GM23338 (cell line): Measurements from ENCODE around the gene ZNF273.

Source experiments
- CREB1 ChIP-seq: fragments of 250-450 bp; sonication (Bioruptor Pico); IDR thresholded peaks from 2 replicates; pipeline ENCODE4 v1.5.0; 2020; ENCODE audit warnings: low read depth, mild to moderate bottlenecking, moderate library complexity
- EZH2 ChIP-seq: fragments of 200-600 bp; sonication (generic); IDR thresholded peaks from one replicate; pipeline ENCODE4 v1.8.0; 2017; ENCODE audit warnings: antibody characterized with exemption, mild to moderate bottlenecking, low read depth; ENCODE audit not compliant: unreplicated experiment
- EZH2phosphoT487 ChIP-seq: fragments of 200-600 bp; sonication (generic); IDR thresholded peaks from one replicate; pipeline ENCODE4 v1.8.1; 2018; ENCODE audit warnings: antibody characterized with exemption; ENCODE audit not compliant: unreplicated experiment
- JUNB ChIP-seq: IDR thresholded peaks from one replicate; pipeline ENCODE4 v1.6.1; 2016; ENCODE audit warnings: antibody characterized with exemption; ENCODE audit not compliant: unreplicated experiment
- NANOG ChIP-seq: IDR thresholded peaks from 2 replicates; pipeline ENCODE4 v1.6.1; 2016; ENCODE audit warnings: antibody characterized with exemption, borderline replicate concordance
- POLR2AphosphoS5 ChIP-seq: IDR thresholded peaks from 2 replicates; pipeline ENCODE4 v1.6.1; 2016; ENCODE audit warnings: antibody characterized with exemption, low read depth
- STAT1 ChIP-seq: IDR thresholded peaks from one replicate; pipeline ENCODE4 v1.6.1; 2016; ENCODE audit warnings: antibody characterized with exemption; ENCODE audit not compliant: unreplicated experiment
- ZNF114 ChIP-seq: fragments of 250-450 bp; sonication (Bioruptor Pico); IDR thresholded peaks from 2 replicates; pipeline ENCODE4 v1.5.0; 2020; ENCODE audit warnings: mild to moderate bottlenecking, moderate library complexity
- TF ChIP-seq, protein P1 (sequence below), 2 experiments: fragments of 200-600 bp in 1 of 2; sonication (generic) in 1 of 2; conservative IDR thresholded peaks; 2 replicates each; pipeline versions ENCODE4 v1.5.1 to v1.6.1; 2016 to 2017; ENCODE audit warnings: antibody characterized with exemption in 2 of 2, low read depth in 2 of 2, mild to moderate bottlenecking in 2 of 2, moderate library complexity in 1 of 2
- TF ChIP-seq, protein P2 (sequence below): IDR thresholded peaks from one replicate; pipeline ENCODE4 v1.6.1; 2018; ENCODE audit warnings: antibody characterized with exemption; ENCODE audit not compliant: unreplicated experiment
- TF ChIP-seq, protein P3 (sequence below): IDR thresholded peaks from 2 replicates; pipeline ENCODE4 v1.6.1; 2016; ENCODE audit warnings: antibody characterized with exemption
- TF ChIP-seq, protein P4 (sequence below): fragments of 250-450 bp; sonication (Bioruptor Pico); IDR thresholded peaks from 2 replicates; pipeline ENCODE4 v1.5.0; 2020; ENCODE audit warnings: mild to moderate bottlenecking, moderate library complexity

DNA sequence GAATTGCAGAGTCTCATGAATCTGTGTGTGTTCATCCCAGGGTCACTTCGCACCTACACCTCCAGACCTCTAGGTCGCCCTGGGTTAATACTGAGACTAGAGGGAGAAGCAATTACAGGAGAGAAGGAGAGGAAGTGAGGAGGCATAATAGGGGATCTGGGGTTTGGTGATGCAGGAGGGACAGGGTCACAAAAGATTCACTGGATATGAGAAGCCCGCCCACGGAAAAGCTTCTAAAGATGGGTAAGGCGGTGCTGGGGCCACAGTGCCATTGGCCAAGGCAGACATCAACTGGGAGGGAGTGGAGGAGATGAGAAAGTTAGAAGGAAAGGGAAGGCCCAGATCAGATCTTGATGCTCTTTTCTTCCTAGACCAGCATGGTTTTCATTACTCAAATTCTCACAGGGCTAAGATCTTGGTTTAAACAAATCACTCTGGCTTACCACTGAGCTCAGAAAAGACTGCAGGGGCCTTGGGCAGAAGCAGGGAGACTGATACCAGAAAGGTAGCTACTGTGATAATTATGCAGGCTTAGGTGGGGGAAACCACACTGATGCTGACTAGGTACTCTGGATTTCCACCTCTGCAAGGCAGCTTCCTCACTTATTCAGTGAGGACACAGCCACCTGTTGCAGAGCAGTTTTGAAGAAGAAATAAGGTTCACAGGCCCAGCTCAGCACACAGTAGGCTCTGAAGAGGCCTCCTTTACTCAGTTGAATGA, 17.4 kb upstream of the ZNF273 start:
- TF ChIP-seq, protein P1, sequence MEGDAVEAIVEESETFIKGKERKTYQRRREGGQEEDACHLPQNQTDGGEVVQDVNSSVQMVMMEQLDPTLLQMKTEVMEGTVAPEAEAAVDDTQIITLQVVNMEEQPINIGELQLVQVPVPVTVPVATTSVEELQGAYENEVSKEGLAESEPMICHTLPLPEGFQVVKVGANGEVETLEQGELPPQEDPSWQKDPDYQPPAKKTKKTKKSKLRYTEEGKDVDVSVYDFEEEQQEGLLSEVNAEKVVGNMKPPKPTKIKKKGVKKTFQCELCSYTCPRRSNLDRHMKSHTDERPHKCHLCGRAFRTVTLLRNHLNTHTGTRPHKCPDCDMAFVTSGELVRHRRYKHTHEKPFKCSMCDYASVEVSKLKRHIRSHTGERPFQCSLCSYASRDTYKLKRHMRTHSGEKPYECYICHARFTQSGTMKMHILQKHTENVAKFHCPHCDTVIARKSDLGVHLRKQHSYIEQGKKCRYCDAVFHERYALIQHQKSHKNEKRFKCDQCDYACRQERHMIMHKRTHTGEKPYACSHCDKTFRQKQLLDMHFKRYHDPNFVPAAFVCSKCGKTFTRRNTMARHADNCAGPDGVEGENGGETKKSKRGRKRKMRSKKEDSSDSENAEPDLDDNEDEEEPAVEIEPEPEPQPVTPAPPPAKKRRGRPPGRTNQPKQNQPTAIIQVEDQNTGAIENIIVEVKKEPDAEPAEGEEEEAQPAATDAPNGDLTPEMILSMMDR (conservative IDR thresholded peaks at IDR 0.05; ENCODE audit: low read depth in 2 of 2), result no peak
- TF ChIP-seq EZH2 (no peak), POLR2AphosphoS5 (no peak), STAT1 (no peak), ZNF114 (CRISPR knock-in tag) (no peak), EZH2phosphoT487 (no peak), CREB1 (CRISPR knock-in tag) (no peak), JUNB (no peak), NANOG (no peak)
- TF ChIP-seq, protein P2, sequence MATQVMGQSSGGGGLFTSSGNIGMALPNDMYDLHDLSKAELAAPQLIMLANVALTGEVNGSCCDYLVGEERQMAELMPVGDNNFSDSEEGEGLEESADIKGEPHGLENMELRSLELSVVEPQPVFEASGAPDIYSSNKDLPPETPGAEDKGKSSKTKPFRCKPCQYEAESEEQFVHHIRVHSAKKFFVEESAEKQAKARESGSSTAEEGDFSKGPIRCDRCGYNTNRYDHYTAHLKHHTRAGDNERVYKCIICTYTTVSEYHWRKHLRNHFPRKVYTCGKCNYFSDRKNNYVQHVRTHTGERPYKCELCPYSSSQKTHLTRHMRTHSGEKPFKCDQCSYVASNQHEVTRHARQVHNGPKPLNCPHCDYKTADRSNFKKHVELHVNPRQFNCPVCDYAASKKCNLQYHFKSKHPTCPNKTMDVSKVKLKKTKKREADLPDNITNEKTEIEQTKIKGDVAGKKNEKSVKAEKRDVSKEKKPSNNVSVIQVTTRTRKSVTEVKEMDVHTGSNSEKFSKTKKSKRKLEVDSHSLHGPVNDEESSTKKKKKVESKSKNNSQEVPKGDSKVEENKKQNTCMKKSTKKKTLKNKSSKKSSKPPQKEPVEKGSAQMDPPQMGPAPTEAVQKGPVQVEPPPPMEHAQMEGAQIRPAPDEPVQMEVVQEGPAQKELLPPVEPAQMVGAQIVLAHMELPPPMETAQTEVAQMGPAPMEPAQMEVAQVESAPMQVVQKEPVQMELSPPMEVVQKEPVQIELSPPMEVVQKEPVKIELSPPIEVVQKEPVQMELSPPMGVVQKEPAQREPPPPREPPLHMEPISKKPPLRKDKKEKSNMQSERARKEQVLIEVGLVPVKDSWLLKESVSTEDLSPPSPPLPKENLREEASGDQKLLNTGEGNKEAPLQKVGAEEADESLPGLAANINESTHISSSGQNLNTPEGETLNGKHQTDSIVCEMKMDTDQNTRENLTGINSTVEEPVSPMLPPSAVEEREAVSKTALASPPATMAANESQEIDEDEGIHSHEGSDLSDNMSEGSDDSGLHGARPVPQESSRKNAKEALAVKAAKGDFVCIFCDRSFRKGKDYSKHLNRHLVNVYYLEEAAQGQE, result no peak
- TF ChIP-seq, protein P3, sequence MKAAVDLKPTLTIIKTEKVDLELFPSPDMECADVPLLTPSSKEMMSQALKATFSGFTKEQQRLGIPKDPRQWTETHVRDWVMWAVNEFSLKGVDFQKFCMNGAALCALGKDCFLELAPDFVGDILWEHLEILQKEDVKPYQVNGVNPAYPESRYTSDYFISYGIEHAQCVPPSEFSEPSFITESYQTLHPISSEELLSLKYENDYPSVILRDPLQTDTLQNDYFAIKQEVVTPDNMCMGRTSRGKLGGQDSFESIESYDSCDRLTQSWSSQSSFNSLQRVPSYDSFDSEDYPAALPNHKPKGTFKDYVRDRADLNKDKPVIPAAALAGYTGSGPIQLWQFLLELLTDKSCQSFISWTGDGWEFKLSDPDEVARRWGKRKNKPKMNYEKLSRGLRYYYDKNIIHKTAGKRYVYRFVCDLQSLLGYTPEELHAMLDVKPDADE, result no peak
- TF ChIP-seq, protein P4, sequence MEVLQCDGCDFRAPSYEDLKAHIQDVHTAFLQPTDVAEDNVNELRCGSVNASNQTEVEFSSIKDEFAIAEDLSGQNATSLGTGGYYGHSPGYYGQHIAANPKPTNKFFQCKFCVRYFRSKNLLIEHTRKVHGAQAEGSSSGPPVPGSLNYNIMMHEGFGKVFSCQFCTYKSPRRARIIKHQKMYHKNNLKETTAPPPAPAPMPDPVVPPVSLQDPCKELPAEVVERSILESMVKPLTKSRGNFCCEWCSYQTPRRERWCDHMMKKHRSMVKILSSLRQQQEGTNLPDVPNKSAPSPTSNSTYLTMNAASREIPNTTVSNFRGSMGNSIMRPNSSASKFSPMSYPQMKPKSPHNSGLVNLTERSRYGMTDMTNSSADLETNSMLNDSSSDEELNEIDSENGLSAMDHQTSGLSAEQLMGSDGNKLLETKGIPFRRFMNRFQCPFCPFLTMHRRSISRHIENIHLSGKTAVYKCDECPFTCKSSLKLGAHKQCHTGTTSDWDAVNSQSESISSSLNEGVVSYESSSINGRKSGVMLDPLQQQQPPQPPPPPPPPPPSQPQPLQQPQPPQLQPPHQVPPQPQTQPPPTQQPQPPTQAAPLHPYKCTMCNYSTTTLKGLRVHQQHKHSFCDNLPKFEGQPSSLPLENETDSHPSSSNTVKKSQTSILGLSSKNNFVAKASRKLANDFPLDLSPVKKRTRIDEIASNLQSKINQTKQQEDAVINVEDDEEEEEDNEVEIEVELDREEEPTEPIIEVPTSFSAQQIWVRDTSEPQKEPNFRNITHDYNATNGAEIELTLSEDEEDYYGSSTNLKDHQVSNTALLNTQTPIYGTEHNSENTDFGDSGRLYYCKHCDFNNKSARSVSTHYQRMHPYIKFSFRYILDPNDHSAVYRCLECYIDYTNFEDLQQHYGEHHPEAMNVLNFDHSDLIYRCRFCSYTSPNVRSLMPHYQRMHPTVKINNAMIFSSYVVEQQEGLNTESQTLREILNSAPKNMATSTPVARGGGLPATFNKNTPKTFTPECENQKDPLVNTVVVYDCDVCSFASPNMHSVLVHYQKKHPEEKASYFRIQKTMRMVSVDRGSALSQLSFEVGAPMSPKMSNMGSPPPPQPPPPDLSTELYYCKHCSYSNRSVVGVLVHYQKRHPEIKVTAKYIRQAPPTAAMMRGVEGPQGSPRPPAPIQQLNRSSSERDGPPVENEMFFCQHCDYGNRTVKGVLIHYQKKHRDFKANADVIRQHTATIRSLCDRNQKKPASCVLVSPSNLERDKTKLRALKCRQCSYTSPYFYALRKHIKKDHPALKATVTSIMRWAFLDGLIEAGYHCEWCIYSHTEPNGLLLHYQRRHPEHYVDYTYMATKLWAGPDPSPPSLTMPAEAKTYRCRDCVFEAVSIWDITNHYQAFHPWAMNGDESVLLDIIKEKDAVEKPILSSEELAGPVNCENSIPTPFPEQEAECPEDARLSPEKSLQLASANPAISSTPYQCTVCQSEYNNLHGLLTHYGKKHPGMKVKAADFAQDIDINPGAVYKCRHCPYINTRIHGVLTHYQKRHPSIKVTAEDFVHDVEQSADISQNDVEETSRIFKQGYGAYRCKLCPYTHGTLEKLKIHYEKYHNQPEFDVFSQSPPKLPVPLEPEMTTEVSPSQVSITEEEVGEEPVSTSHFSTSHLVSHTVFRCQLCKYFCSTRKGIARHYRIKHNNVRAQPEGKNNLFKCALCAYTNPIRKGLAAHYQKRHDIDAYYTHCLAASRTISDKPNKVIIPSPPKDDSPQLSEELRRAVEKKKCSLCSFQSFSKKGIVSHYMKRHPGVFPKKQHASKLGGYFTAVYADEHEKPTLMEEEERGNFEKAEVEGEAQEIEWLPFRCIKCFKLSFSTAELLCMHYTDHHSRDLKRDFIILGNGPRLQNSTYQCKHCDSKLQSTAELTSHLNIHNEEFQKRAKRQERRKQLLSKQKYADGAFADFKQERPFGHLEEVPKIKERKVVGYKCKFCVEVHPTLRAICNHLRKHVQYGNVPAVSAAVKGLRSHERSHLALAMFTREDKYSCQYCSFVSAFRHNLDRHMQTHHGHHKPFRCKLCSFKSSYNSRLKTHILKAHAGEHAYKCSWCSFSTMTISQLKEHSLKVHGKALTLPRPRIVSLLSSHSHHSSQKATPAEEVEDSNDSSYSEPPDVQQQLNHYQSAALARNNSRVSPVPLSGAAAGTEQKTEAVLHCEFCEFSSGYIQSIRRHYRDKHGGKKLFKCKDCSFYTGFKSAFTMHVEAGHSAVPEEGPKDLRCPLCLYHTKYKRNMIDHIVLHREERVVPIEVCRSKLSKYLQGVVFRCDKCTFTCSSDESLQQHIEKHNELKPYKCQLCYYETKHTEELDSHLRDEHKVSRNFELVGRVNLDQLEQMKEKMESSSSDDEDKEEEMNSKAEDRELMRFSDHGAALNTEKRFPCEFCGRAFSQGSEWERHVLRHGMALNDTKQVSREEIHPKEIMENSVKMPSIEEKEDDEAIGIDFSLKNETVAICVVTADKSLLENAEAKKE, result no peak
